ENCODE results near the gene SLC52A1. TPM values are rescaled to one million over a fixed set of nuclear protein-coding genes. Genes with fewer than 3 reads are reported as not detected.
A peak's percentile ranks its signal among the peaks of the same experiment; 100 is the strongest.

SLC52A1 gene
- total RNA-seq, 1 donor from 2014 or later: not detected

DNA sequence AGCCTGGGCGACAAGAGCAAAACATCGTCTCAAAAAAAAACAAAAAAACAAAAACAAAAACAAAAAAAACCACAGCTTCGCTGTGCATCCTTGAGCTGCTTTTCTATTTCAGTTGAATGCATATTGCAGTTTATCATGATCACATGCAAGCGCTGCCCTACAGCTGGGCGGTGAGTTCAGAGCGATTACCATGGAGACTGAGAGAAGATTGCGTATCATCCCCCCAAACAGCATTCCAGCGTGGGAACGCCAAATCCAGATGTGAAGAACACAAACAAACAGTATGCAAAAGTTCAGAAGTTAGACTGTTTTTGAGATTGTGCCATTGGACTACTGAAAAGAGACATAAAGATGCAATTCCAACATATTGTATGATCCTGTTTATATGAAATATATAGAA is 15.1 kb upstream of the SLC52A1 start:
- Histone ChIP-seq H3K36me3 (ENCODE audit: control insufficient read depth in 3 of 3, insufficient read depth in 3 of 3, low read length in 3 of 3) (no peaks in the 10 kb centered on the region), H3K27ac (ENCODE audit: low read depth, low read length) (peak overlapping the region; percentile 58), H3K4me3 (ENCODE audit: low read length in 3 of 3) (no peak overlapping the region), H3K9ac (ENCODE audit: low read depth in 1 of 3, low read length in 3 of 3) (no peak overlapping the region), H3K9me3 (ENCODE audit: control insufficient read depth in 3 of 3, low read length in 3 of 3) (no peaks in the 10 kb centered on the region), H3K27me3 (ENCODE audit: control insufficient read depth in 3 of 3, insufficient read depth in 3 of 3, low read length in 3 of 3) (no peaks in the 10 kb centered on the region), H3K4me1 (ENCODE audit: control insufficient read depth in 3 of 3, insufficient read depth in 3 of 3, low read length in 3 of 3) (peaks cover 0 to 4% (median 0%) of the 10 kb centered on the region in 3 donors)

- H3K9me3 ChIP-seq (ENCODE audit: control insufficient read depth in 3 of 3, low read length in 3 of 3): no peaks in the 10 kb centered on the region
- peak overlapping the region in 2 of 3 donors; percentile 14 to 62 for H3K9ac ChIP-seq (ENCODE audit: low read depth in 1 of 3, low read length in 3 of 3)
- H3K27me3 ChIP-seq (ENCODE audit: control insufficient read depth in 3 of 3, insufficient read depth in 3 of 3, low read length in 3 of 3): no peaks in the 10 kb centered on the region
- peaks cover 0 to 4% (median 0%) of the 10 kb centered on the region in 3 donors for H3K4me1 ChIP-seq (ENCODE audit: control insufficient read depth in 3 of 3, insufficient read depth in 3 of 3, low read length in 3 of 3)
- H3K36me3 ChIP-seq (ENCODE audit: control insufficient read depth in 3 of 3, insufficient read depth in 3 of 3, low read length in 3 of 3): no peaks in the 10 kb centered on the region
- peak overlapping the region; percentile 58 for H3K27ac ChIP-seq (ENCODE audit: low read depth, low read length)
- no peak overlapping the region for H3K4me3 ChIP-seq (ENCODE audit: low read length in 3 of 3)
These were observed 14.2 kb upstream of the SLC52A1 start for GRCh38 chr17:5049314-5049841.

GRCh38 chr17:5047446-5047845 is 12.2 kb upstream of the SLC52A1 start:
- no peak overlapping the region for H3K27ac ChIP-seq (ENCODE audit: low read depth, low read length)
- peaks cover 0 to 4% (median 0%) of the 10 kb centered on the region in 3 donors for H3K4me1 ChIP-seq (ENCODE audit: control insufficient read depth in 3 of 3, insufficient read depth in 3 of 3, low read length in 3 of 3)
- H3K4me3 ChIP-seq (ENCODE audit: low read length in 3 of 3): no peak overlapping the region
- no peaks in the 10 kb centered on the region for H3K27me3 ChIP-seq (ENCODE audit: control insufficient read depth in 3 of 3, insufficient read depth in 3 of 3, low read length in 3 of 3)
- H3K9ac ChIP-seq (ENCODE audit: low read depth in 1 of 3, low read length in 3 of 3): no peak overlapping the region
- no peaks in the 10 kb centered on the region for H3K36me3 ChIP-seq (ENCODE audit: control insufficient read depth in 3 of 3, insufficient read depth in 3 of 3, low read length in 3 of 3)
- H3K9me3 ChIP-seq (ENCODE audit: control insufficient read depth in 3 of 3, low read length in 3 of 3): no peaks in the 10 kb centered on the region

DNA sequence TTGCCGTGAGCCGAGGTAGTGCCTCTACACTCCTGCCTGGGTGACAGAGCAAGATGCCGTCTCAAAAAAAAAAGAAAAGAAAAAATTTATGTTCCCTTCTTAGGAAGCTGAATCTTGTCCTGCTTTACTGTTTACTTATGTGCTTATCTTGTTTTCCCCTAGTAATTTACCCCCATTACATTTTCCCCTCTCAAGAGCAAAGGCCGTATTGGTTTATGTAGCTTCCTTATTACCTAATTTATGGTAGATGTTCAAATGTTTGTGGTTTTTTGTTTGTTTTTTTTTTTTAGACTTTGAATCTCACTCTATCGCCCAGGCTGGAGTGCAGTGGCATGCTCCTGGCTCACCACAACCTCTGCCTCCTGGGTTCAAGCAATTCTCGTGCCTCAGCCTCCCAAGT is 10.3 kb upstream of the SLC52A1 start:
- H3K27me3 ChIP-seq (ENCODE audit: control insufficient read depth in 3 of 3, insufficient read depth in 3 of 3, low read length in 3 of 3): no peaks in the 10 kb centered on the region
- no peak overlapping the region for H3K4me3 ChIP-seq (ENCODE audit: low read length in 3 of 3)
- no peaks in the 10 kb centered on the region for H3K36me3 ChIP-seq (ENCODE audit: control insufficient read depth in 3 of 3, insufficient read depth in 3 of 3, low read length in 3 of 3)
- no peaks in the 10 kb centered on the region for H3K9me3 ChIP-seq (ENCODE audit: control insufficient read depth in 3 of 3, low read length in 3 of 3)
- H3K4me1 ChIP-seq (ENCODE audit: control insufficient read depth in 3 of 3, insufficient read depth in 3 of 3, low read length in 3 of 3): peaks cover 0 to 4% (median 0%) of the 10 kb centered on the region in 3 donors
- no peak overlapping the region for H3K27ac ChIP-seq (ENCODE audit: low read depth, low read length)
- H3K9ac ChIP-seq (ENCODE audit: low read depth in 1 of 3, low read length in 3 of 3): no peak overlapping the region

DNA sequence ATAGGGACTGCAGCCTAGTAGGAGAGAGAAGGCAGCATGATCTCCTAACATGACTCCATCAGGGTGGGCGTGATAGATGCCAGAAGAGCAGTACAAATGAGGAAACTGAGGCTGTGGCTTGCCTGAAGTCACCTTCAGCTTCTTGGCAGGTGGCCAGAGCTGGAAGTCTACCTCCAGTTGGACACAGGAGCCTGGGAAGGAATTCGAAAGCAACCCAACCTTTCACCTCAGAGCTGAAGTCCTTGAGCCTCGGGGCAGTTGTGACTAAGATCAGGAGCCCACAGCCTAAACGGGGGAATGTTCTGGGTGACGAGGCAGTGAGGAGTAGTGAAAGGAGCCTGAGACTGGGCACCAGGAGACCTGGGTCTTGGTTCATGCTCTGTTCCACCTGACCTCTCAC is 9.4 kb upstream of the SLC52A1 start:
- Histone ChIP-seq H3K9ac (ENCODE audit: low read depth in 1 of 3, low read length in 3 of 3) (no peak overlapping the region), H3K27me3 (ENCODE audit: control insufficient read depth in 3 of 3, insufficient read depth in 3 of 3, low read length in 3 of 3) (no peaks in the 10 kb centered on the region), H3K27ac (ENCODE audit: low read depth, low read length) (no peak overlapping the region), H3K4me3 (ENCODE audit: low read length in 3 of 3) (no peak overlapping the region), H3K36me3 (ENCODE audit: control insufficient read depth in 3 of 3, insufficient read depth in 3 of 3, low read length in 3 of 3) (no peaks in the 10 kb centered on the region), H3K9me3 (ENCODE audit: control insufficient read depth in 3 of 3, low read length in 3 of 3) (no peaks in the 10 kb centered on the region), H3K4me1 (ENCODE audit: control insufficient read depth in 3 of 3, insufficient read depth in 3 of 3, low read length in 3 of 3) (peaks cover 0 to 3% (median 0%) of the 10 kb centered on the region in 3 donors)

DNA sequence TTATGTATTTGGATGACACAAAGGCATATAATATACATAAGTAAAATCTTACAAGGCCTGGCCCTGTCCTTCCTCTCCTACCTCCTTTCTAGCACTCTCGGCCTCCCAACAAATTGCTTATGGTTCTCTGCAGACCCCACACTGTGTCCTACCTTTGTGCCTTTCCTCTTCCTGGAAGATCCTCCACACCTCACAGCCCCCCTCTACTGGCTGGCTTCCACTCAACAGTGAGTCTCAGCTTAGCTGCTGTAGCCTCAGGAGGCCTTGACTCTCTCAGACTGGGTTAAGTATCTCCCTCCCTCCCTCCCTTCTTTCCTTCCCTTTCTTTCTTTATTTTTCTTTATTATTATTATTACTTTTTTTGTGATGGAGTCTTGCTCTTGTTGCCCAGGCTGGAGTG is 8.3 kb upstream of the SLC52A1 start:
- H3K9me3 ChIP-seq (ENCODE audit: control insufficient read depth in 3 of 3, low read length in 3 of 3): no peaks in the 10 kb centered on the region
- no peaks in the 10 kb centered on the region for H3K4me1 ChIP-seq (ENCODE audit: control insufficient read depth in 3 of 3, insufficient read depth in 3 of 3, low read length in 3 of 3)
- H3K27me3 ChIP-seq (ENCODE audit: control insufficient read depth in 3 of 3, insufficient read depth in 3 of 3, low read length in 3 of 3): no peaks in the 10 kb centered on the region
- H3K36me3 ChIP-seq (ENCODE audit: control insufficient read depth in 3 of 3, insufficient read depth in 3 of 3, low read length in 3 of 3): no peaks in the 10 kb centered on the region
- no peak overlapping the region for H3K27ac ChIP-seq (ENCODE audit: low read depth, low read length)
- no peak overlapping the region for H3K4me3 ChIP-seq (ENCODE audit: low read length in 3 of 3)
- H3K9ac ChIP-seq (ENCODE audit: low read depth in 1 of 3, low read length in 3 of 3): no peak overlapping the region

GRCh38 chr17:5042157-5043022 is 7.2 kb upstream of the SLC52A1 start:
- no peaks in the 10 kb centered on the region for H3K4me1 ChIP-seq (ENCODE audit: control insufficient read depth in 3 of 3, insufficient read depth in 3 of 3, low read length in 3 of 3)
- no peaks in the 10 kb centered on the region for H3K27me3 ChIP-seq (ENCODE audit: control insufficient read depth in 3 of 3, insufficient read depth in 3 of 3, low read length in 3 of 3)
- H3K27ac ChIP-seq (ENCODE audit: low read depth, low read length): no peak overlapping the region
- H3K9ac ChIP-seq (ENCODE audit: low read depth in 1 of 3, low read length in 3 of 3): no peak overlapping the region
- H3K36me3 ChIP-seq (ENCODE audit: control insufficient read depth in 3 of 3, insufficient read depth in 3 of 3, low read length in 3 of 3): no peaks in the 10 kb centered on the region
- no peak overlapping the region for H3K4me3 ChIP-seq (ENCODE audit: low read length in 3 of 3)
- no peaks in the 10 kb centered on the region for H3K9me3 ChIP-seq (ENCODE audit: control insufficient read depth in 3 of 3, low read length in 3 of 3)

DNA sequence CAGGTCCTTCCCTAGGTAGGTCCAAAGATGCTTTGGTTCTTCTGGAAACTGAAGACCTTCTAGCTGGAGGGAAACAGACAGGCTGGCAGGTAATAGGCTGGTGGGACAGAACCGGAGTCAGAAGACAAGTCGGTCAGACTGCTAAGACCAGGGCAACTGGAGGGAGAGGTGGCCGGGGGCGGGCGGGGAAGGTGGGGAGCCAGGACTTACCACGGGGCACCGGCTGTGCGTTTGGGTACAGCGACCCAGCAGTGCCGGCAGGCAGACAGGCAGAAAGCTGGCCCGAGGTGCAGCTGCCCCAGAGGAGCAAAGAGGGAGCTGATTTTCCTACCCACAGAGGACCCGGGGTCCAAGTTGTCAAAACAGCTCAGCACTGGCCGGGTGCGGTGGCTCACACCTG is 575 bp downstream of the SLC52A1 start:
- Histone ChIP-seq H3K9me3 (ENCODE audit: control insufficient read depth in 3 of 3, low read length in 3 of 3) (no peaks in the 10 kb centered on the region), H3K4me3 (ENCODE audit: low read length in 3 of 3) (no peak overlapping the region), H3K27me3 (ENCODE audit: control insufficient read depth in 3 of 3, insufficient read depth in 3 of 3, low read length in 3 of 3) (peaks cover 8 to 11% (median 9%) of the 10 kb centered on the region in 3 donors), H3K4me1 (ENCODE audit: control insufficient read depth in 3 of 3, insufficient read depth in 3 of 3, low read length in 3 of 3) (peaks cover 0 to 5% (median 3%) of the 10 kb centered on the region in 3 donors), H3K36me3 (ENCODE audit: control insufficient read depth in 3 of 3, insufficient read depth in 3 of 3, low read length in 3 of 3) (no peaks in the 10 kb centered on the region), H3K27ac (ENCODE audit: low read depth, low read length) (no peak overlapping the region), H3K9ac (ENCODE audit: low read depth in 1 of 3, low read length in 3 of 3) (no peak overlapping the region)

DNA sequence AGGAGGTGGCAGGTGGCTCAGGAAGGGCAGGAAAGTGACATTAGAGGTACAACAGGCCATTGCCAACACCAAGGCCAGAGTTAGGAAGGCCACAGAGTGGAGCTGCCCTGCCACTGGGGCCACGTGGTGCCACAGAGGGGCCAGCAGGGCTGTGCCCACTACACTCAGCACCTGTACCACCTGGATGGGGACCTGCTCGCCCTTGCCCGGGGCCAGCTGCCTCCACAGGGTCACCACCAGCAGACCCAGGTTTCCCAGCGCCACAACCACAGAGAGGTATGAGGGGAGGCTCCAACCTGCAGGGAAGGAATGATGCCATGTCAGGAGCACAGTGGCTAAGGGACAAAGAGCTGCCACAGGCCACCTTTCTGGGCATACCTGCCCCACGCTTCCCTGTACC is 1.2 kb downstream of the SLC52A1 start:
- H3K4me1 ChIP-seq (ENCODE audit: control insufficient read depth in 3 of 3, insufficient read depth in 3 of 3, low read length in 3 of 3): peaks cover 0 to 5% (median 3%) of the 10 kb centered on the region in 3 donors
- no peak overlapping the region for H3K9ac ChIP-seq (ENCODE audit: low read depth in 1 of 3, low read length in 3 of 3)
- H3K9me3 ChIP-seq (ENCODE audit: control insufficient read depth in 3 of 3, low read length in 3 of 3): no peaks in the 10 kb centered on the region
- no peaks in the 10 kb centered on the region for H3K36me3 ChIP-seq (ENCODE audit: control insufficient read depth in 3 of 3, insufficient read depth in 3 of 3, low read length in 3 of 3)
- H3K4me3 ChIP-seq (ENCODE audit: low read length in 3 of 3): no peak overlapping the region
- H3K27ac ChIP-seq (ENCODE audit: low read depth, low read length): no peak overlapping the region
- peaks cover 8 to 11% (median 9%) of the 10 kb centered on the region in 3 donors for H3K27me3 ChIP-seq (ENCODE audit: control insufficient read depth in 3 of 3, insufficient read depth in 3 of 3, low read length in 3 of 3)

DNA sequence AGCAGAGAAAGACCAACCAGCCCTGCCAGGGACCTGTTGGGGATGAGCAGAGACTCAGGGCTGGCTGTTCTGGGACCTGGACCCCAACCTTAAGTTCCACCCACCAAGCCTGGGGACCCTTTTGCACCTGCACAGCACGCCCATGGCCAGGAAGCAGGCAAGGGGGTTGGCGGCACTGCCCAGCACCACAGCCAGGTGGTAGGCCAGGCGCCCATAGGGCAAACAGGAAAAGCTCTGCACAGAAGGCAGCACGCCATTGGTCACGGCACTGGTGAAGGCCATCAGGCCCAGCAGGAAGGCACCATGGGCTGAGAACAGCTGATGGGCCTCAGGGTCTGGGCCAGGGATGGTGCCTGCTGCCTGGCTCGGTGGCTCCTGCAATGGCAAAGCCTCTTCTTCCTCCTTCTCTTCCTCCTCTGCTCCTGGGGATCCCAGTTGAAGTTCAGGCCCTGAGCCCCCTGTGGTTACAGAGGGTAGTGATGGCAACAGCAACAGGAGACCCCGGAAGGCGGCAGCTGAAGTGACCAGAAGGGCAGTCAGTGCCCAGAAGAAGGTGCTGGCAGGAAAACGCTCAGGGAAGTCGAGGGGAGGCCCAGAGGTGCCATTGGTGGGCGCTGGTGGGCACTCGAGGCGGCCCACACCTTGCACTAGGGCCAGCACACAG is 1.7 kb downstream of the SLC52A1 start:
- Histone ChIP-seq H3K36me3 (ENCODE audit: control insufficient read depth in 3 of 3, insufficient read depth in 3 of 3, low read length in 3 of 3) (no peaks in the 10 kb centered on the region), H3K4me1 (ENCODE audit: control insufficient read depth in 3 of 3, insufficient read depth in 3 of 3, low read length in 3 of 3) (peaks cover 0 to 5% (median 3%) of the 10 kb centered on the region in 3 donors), H3K27me3 (ENCODE audit: control insufficient read depth in 3 of 3, insufficient read depth in 3 of 3, low read length in 3 of 3) (peaks cover 8 to 11% (median 9%) of the 10 kb centered on the region in 3 donors), H3K9me3 (ENCODE audit: control insufficient read depth in 3 of 3, low read length in 3 of 3) (no peaks in the 10 kb centered on the region), H3K4me3 (ENCODE audit: low read length in 3 of 3) (no peak overlapping the region), H3K9ac (ENCODE audit: low read depth in 1 of 3, low read length in 3 of 3) (no peak overlapping the region), H3K27ac (ENCODE audit: low read depth, low read length) (no peak overlapping the region)
